HL-60 (cell line): Measurements from ENCODE around the gene RMND5A.

Experiments used
- DNase-seq, 2 experiments: peaks; one replicate each; pipeline ENCODE4 v3.0.0-alpha.2; 2010 to 2020; ENCODE audit warnings: low read depth in 1 of 2, low spot score in 1 of 2
- H3K27ac ChIP-seq: fragments of 250-450 bp; sonication (Bioruptor Pico); replicated peaks from 2 replicates; pipeline ENCODE4 v1.5.1; 2020; ENCODE audit warnings: mild to moderate bottlenecking, moderate library complexity
- H3K27me3 ChIP-seq: fragments of 250-450 bp; sonication (Bioruptor Pico); 2 replicates; pipeline ENCODE4 v1.5.1; 2021; ENCODE audit warnings: mild to moderate bottlenecking, moderate library complexity; ENCODE audit not compliant: insufficient read depth, poor library complexity, severe bottlenecking
- H3K4me3 ChIP-seq: replicated peaks from 2 replicates; pipeline ENCODE4 v1.5.1; 2011; ENCODE audit warnings: mild to moderate bottlenecking, control low read depth, low read length; ENCODE audit not compliant: insufficient read depth
- CTCF ChIP-seq: IDR thresholded peaks from one replicate; pipeline ENCODE4 v1.5.1; 2011; ENCODE audit warnings: low read length, control low read depth, inconsistent platforms; ENCODE audit not compliant: insufficient read depth
- GABPA ChIP-seq: IDR thresholded peaks from 2 replicates; pipeline ENCODE4 v1.6.1; 2012; ENCODE audit warnings: low read depth
- POLR2AphosphoS5 ChIP-seq: IDR thresholded peaks from 2 replicates; pipeline ENCODE4 v1.6.1; 2012; ENCODE audit warnings: low read depth
- REST ChIP-seq: IDR thresholded peaks from 2 replicates; pipeline ENCODE4 v1.6.1; 2012; ENCODE audit warnings: low read depth; ENCODE audit not compliant: insufficient replicate concordance
- SPI1 ChIP-seq: IDR thresholded peaks from 2 replicates; pipeline ENCODE4 v1.6.1; 2012; ENCODE audit warnings: low read depth, mild to moderate bottlenecking, borderline replicate concordance

Gene RMND5A

GRCh38 chr2:86809481-86810121, 89.5 kb downstream of the RMND5A start:
- DNase-seq: no peak
- TF ChIP-seq GABPA (no peak), REST (no peak), POLR2AphosphoS5 (no peak), SPI1 (no peak), CTCF (no peak)

GRCh38 chr2:86815611-86816010, 95.5 kb downstream of the RMND5A start:
- no peak for TF ChIP-seq REST
- no peak for TF ChIP-seq CTCF
- TF ChIP-seq SPI1: no peak
- TF ChIP-seq POLR2AphosphoS5: no peak
- TF ChIP-seq GABPA: no peak
- peaks cover 2% of the 10 kb centered on the region for H3K27me3 ChIP-seq
- DNase-seq: no peak

More at GRCh38 chr2:86809481-86810121, 89.5 kb downstream of the RMND5A start:
- peak overlapping the region; percentile 9 for H3K4me3 ChIP-seq
- no peak overlapping the region for H3K27ac ChIP-seq
- peaks cover 18% of the 10 kb centered on the region for H3K27me3 ChIP-seq

GRCh38 chr2:86818114-86818801, 98.2 kb downstream of the RMND5A start:
- Histone ChIP-seq H3K27ac (no peak overlapping the region), H3K4me3 (no peak overlapping the region), H3K27me3 (peaks cover 2% of the 10 kb centered on the region)
- TF ChIP-seq REST: no peak
- TF ChIP-seq CTCF: no peak
- TF ChIP-seq SPI1: no peak
- no peak for TF ChIP-seq POLR2AphosphoS5
- TF ChIP-seq GABPA: no peak
- DNase-seq: no peak

More at GRCh38 chr2:86815611-86816010, 95.5 kb downstream of the RMND5A start:
- Histone ChIP-seq H3K27ac (no peak overlapping the region), H3K4me3 (no peak overlapping the region)
